ENCODE measurements around the gene SYT9.
"Not testable (repeated sequence)": the region's sequence is repeated elsewhere in the genome, so short reads cannot be mapped to it uniquely, and the experiment has no call there.

SYT9 gene

GRCh38 chr11:7511401-7511800, 259.7 kb downstream of the SYT9 start:
- no peak for DNase-seq

DNA sequence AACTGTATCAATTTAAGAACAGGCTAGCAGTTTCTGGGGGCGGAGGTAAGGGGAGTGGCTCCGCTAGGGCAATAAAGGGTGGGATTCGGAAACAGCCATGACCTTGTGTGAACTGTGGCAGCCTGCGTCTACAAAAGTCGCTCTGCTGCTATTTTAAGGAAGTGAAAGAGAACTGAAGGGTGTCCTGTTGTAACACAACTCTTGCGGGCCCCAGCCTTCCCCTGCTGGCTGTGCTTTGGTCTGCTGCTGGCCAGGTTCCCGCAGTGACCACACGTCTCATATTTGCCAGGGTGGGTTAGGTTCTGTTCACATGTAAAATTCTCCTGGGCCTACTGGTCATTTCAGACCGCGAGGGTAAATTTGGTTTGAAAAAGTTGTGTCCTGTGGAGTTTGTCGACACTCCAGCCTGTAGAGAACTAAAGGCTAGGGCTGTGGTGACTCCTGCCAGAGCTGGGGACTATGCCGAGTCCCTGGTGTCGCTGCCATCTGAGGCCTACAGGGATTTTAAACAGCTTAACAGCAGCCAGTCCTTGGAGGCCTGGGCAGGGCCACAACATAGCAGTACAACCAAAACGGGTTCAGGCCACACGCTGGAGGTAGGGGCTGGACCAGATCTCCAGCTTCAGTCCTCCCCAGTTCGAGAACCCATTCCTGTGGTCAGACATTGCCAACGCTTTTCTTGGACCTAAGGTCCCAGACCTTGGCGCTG, 261.0 kb downstream of the SYT9 start:
- no peak for DNase-seq

GRCh38 chr11:7513234-7514098, 261.8 kb downstream of the SYT9 start, which contains the start of gene PPFIBP2:
PPFIBP2 (plus strand) TSS chr11:7513999; CDS start chr11:7549476, 35,477 bp downstream.
- peak; percentile 91 for DNase-seq

DNA sequence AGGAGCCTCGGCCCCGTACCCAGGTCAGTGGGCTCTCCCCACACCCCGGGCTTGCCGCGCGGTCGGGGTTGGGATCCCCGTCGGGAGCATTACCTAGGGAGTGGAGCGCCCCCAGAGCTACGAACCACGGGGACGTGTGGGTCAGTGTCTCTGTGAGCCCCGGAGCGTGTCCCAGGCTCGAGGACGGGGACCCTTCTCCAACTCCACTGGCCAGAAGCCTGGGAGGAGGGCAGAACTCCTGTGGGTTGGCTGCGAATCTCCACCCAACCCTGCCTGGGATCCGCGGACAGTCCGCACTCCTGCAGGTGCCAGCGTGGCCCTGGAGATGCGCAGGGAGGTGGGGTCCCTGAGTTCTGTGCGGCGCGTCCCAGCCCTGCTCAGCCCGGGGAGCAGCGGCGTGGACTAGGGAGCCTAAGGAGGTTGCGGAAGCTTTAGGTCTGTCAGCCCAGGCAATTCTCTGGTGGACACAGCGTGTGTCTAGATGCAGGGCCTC, 262.4 kb downstream of the SYT9 start:
- peak; percentile 65 for DNase-seq

DNA sequence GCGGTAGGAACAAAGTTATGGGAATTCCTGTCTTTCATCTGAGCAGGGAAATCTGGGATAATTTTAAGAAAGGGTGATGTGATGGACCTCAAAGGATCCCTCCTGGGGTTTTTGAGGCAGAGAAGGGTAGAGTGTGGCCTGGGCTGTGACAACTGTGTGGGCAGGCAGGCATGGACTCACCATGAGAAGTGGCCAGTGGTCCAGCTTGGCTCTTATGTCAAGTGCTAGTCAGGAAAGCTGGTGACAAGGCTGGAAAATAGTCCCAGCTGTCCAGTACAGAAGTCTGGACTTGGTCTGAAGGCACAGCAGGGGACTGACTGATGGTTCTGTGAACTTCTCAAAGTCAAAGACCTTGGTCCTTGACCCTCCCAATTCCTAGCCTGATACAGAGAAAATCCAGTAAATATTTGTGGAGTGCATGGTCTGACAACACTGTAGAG, 263.8 kb downstream of the SYT9 start:
- no peak for DNase-seq

- DNase-seq: no peak
These were observed 264.8 kb downstream of the SYT9 start for GRCh38 chr11:7516475-7516874.

GRCh38 chr11:7517743-7518142, 266.0 kb downstream of the SYT9 start:
- not testable (repeated sequence) for DNase-seq
